NT2/D1 (cell line): ENCODE measurements around the gene DDX11.
"Not testable (repeated sequence)": the region's sequence is repeated elsewhere in the genome, so short reads cannot be mapped to it uniquely, and the experiment has no call there.

Source experiments
- DNase-seq: peaks from one replicate; pipeline ENCODE4 v3.0.0-alpha.2; 2011; ENCODE audit warnings: low read depth, low spot score
- H3K27me3 ChIP-seq: 2 replicates; pipeline ENCODE4 v1.6.0; 2011; ENCODE audit warnings: mild to moderate bottlenecking; ENCODE audit not compliant: insufficient read length, insufficient read depth
- H3K36me3 ChIP-seq: 2 replicates; pipeline ENCODE4 v1.6.1; 2011; ENCODE audit warnings: mild to moderate bottlenecking, low read length, mixed read lengths; ENCODE audit not compliant: insufficient read depth, insufficient read length
- H3K4me1 ChIP-seq: 2 replicates; pipeline ENCODE4 v1.5.1; 2011; ENCODE audit not compliant: insufficient read depth, insufficient read length
- H3K4me3 ChIP-seq: 2 replicates; pipeline ENCODE4 v1.5.1; 2011; ENCODE audit warnings: low read depth; ENCODE audit not compliant: insufficient read length
- H3K9ac ChIP-seq: 2 replicates; pipeline ENCODE4 v1.6.0; 2011; ENCODE audit warnings: low read depth; ENCODE audit not compliant: insufficient read length
- H3K9me3 ChIP-seq: 2 replicates; pipeline ENCODE4 v1.5.1; 2011; ENCODE audit warnings: mild to moderate bottlenecking, low read length; ENCODE audit not compliant: insufficient read depth
- SUZ12 ChIP-seq: IDR thresholded peaks from 2 replicates; pipeline ENCODE4 v1.6.1; 2011; ENCODE audit not compliant: insufficient read length, insufficient read depth; ENCODE audit errors: extremely low read depth
- YY1 ChIP-seq: IDR thresholded peaks from 2 replicates; pipeline ENCODE4 v1.6.1; 2011; ENCODE audit not compliant: insufficient read length, insufficient read depth
- ZNF274 ChIP-seq: IDR thresholded peaks from 2 replicates; pipeline ENCODE4 v1.6.1; 2011; ENCODE audit warnings: mild to moderate bottlenecking, low read depth, low read length

DDX11 gene

DNA sequence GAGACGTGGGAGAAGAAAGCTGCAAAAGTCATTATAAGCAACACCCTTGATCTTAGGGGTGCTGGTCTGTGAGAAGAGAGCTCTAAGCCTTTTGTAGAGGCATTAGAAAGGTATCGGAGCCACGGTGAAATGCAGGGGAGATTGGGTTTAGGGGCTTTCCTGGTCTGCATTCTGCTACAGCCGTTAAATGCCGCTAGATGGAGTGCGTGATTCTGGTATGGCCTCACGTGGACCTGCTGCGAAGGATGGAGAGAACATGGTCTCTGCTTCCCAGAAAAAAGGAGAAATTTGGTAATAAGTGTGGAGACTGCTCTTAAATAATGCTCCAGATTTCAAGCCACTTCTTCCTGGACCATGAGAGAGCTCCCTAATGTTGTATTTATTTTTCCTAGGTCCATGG is 4.3 kb downstream of the DDX11 start:
- H3K4me3 ChIP-seq, H3K9ac ChIP-seq, DNase-seq, H3K9me3 ChIP-seq, H3K4me1 ChIP-seq, H3K27me3 ChIP-seq: not testable (repeated sequence)
- peaks cover 37% of the 10 kb centered on the region for H3K36me3 ChIP-seq

DNA sequence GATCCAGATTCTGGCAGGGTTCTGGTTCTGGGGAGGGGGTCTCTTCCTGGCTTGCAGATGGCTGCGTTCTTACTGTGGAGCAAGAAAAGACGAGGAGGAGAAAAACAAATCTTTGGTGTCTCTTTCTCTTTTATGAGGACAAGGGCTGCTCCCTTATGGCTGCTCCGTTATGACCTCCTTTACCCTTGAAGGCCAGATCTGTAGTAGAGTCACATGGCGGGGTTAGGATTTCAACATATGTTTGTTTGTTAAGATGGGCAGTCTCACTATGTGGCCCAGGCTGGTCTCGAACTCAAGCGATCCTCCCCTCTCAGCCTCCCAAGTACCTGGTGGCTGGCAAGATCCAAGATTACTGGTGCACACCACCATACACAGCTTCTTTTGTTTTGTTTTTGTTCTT is 5.8 kb downstream of the DDX11 start:
- H3K36me3 ChIP-seq: peaks cover 51% of the 10 kb centered on the region
- DNase-seq, H3K4me3 ChIP-seq, H3K27me3 ChIP-seq, H3K4me1 ChIP-seq, H3K9me3 ChIP-seq, H3K9ac ChIP-seq: not testable (repeated sequence)

DNA sequence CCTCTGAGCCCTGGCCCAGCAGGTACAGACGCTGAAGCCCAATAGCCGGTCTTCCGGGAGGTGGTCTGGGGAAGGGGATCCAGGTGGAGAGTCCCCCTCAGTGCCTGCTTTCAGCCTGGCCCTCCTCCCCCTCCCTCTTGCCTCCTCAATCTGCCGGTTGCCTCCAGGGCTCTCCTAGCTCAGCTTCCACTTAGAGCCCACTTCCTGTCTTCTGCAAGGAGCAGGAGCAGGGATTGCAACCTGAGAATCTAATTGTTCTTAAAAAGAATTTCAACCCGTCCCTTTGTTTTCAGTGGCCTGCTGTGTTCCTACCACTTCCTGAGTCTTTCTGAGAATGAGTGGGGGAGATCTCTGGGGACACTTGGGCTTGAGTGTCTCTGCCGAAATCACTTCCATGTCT is 6.6 kb downstream of the DDX11 start:
- not testable (repeated sequence) for H3K9me3 ChIP-seq, H3K4me3 ChIP-seq, H3K9ac ChIP-seq, H3K27me3 ChIP-seq, H3K4me1 ChIP-seq
- peak; percentile 92 for DNase-seq
- peaks cover 59% of the 10 kb centered on the region for H3K36me3 ChIP-seq

- not testable (repeated sequence) for H3K4me3 ChIP-seq, H3K4me1 ChIP-seq
Measured at GRCh38 chr12:31081274-31081673, 7.6 kb downstream of the DDX11 start.

DNA sequence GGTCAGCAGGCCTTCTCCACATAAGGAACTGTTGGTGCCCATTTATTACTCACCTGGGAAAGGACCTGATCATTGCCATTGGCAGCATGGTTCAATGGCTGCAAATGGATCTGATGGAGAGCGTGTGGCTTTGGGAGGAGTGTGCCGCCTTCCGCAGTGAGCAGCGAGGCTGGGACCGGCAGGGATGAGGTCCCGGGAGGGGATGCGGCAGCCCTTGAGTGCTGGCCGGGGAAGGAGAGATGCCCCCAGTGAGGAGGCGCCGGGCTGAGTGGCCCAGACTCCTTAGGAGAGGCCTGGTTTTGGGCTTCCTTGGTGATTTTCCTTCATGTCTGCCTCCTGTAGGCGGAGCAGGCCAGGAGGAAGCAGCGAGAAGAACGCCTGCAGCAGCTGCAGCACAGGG is 10.6 kb downstream of the DDX11 start:
- not testable (repeated sequence) for H3K9me3 ChIP-seq

More at GRCh38 chr12:31081274-31081673, 7.6 kb downstream of the DDX11 start:
- not testable (repeated sequence) for H3K27me3 ChIP-seq, DNase-seq, H3K9ac ChIP-seq, H3K9me3 ChIP-seq
- peaks cover 65% of the 10 kb centered on the region for H3K36me3 ChIP-seq

GRCh38 chr12:31086032-31086431 is 12.4 kb downstream of the DDX11 start:
- peaks cover 83% of the 10 kb centered on the region for H3K36me3 ChIP-seq
- H3K4me3 ChIP-seq, H3K9ac ChIP-seq, DNase-seq, H3K27me3 ChIP-seq, H3K4me1 ChIP-seq, H3K9me3 ChIP-seq: not testable (repeated sequence)

More for the DNA sequence above, 10.6 kb downstream of the DDX11 start:
- H3K36me3 ChIP-seq: peaks cover 83% of the 10 kb centered on the region
- H3K4me3 ChIP-seq, H3K27me3 ChIP-seq, H3K9ac ChIP-seq, H3K4me1 ChIP-seq, DNase-seq: not testable (repeated sequence)

DNA sequence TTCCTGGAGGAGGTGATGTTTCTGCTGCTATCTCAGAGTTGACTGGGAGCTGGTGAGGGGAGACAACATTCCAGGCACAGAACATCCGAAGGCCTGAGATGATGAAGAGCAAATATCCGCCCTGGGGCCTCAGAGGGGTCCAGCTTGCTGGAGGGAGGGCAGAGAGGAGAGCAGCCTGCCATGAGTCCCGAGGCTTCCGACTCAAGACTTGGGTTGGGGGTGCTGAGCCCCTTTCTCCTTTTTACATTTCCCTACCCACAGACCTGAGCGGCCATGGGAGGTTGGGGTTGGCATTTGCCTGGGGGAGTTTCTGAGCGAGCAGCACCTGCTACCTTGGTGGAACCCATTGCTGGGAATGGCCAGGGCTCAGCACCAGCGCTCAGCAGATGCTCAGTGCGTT is 13.8 kb downstream of the DDX11 start:
- not testable (repeated sequence) for H3K4me3 ChIP-seq, H3K9ac ChIP-seq, DNase-seq, H3K27me3 ChIP-seq, H3K4me1 ChIP-seq, H3K9me3 ChIP-seq
- H3K36me3 ChIP-seq: peaks cover 84% of the 10 kb centered on the region

DNA sequence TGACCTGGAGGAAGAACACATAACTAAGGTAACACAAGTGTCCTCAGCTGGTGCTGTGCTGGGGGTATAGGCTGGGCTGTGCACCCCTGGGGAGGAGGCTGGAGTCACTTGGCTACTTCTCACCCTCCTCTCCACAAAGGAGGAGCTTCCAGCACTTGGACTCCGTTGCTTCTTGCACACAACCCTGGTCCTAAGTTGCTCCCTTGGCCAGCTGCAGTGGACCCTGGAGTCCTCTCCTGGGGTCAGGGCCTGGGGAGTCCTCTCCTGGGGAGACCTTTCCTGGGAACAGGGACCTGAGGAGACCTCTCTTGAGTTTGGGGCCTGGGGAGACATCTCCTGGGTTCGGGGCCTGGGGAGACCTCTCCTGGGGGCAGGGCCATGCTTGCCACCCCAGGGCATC is 14.3 kb downstream of the DDX11 start:
- H3K9me3 ChIP-seq, H3K4me1 ChIP-seq, H3K4me3 ChIP-seq, H3K27me3 ChIP-seq, H3K9ac ChIP-seq, DNase-seq: not testable (repeated sequence)
- peaks cover 84% of the 10 kb centered on the region for H3K36me3 ChIP-seq

DNA sequence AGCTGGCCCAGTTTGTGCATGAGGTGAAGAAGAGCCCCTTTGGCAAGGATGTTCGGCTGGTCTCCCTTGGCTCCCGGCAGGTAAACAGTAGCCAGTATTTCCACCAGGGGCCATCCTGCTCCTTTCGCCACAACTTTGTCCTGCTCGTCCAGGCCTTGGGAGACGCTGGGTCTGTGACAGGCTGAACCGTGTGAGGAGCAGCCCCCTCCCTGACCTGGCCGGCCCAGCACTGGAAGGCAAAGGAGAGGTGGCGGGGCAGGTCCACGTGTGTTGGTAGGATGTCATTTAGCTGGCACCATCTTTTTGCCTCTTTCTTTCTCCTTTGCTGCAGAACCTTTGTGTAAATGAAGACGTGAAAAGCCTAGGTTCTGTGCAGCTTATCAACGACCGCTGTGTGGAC is 15.4 kb downstream of the DDX11 start:
- H3K4me1 ChIP-seq: no peaks in the 10 kb centered on the region
- H3K36me3 ChIP-seq: peaks cover 75% of the 10 kb centered on the region
- no peak overlapping the region for H3K9ac ChIP-seq
- no peaks in the 10 kb centered on the region for H3K9me3 ChIP-seq
- H3K4me3 ChIP-seq: no peak overlapping the region
- DNase-seq: no peak
- H3K27me3 ChIP-seq: no peaks in the 10 kb centered on the region
- TF ChIP-seq ZNF274 (no peak), SUZ12 (no peak), YY1 (no peak)

DNA sequence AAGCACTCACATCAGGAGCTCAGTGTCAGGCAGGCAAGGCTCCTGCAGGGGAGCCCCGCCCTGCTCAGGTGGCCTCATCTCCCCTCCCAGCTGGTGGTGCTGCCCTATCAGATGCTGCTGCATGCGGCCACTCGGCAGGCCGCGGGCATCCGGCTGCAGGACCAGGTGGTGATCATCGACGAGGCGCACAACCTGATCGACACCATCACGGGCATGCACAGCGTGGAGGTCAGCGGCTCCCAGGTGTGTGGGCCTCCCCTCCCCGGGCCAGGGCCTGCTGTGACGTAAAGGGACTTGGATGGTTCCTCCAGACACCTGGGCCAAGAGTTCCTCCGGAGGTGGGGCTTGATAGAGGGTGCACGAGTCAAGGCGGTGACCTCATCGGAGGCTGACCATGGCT is 18.0 kb downstream of the DDX11 start:
- not testable (repeated sequence) for H3K4me3 ChIP-seq, H3K9me3 ChIP-seq, H3K9ac ChIP-seq, H3K27me3 ChIP-seq, H3K4me1 ChIP-seq, DNase-seq
- peaks cover 72% of the 10 kb centered on the region for H3K36me3 ChIP-seq

- peaks cover 70% of the 10 kb centered on the region for H3K36me3 ChIP-seq
- not testable (repeated sequence) for H3K4me1 ChIP-seq, H3K9ac ChIP-seq, H3K4me3 ChIP-seq, DNase-seq, H3K27me3 ChIP-seq, H3K9me3 ChIP-seq
Measured at GRCh38 chr12:31092718-31093117, 19.1 kb downstream of the DDX11 start.

DNA sequence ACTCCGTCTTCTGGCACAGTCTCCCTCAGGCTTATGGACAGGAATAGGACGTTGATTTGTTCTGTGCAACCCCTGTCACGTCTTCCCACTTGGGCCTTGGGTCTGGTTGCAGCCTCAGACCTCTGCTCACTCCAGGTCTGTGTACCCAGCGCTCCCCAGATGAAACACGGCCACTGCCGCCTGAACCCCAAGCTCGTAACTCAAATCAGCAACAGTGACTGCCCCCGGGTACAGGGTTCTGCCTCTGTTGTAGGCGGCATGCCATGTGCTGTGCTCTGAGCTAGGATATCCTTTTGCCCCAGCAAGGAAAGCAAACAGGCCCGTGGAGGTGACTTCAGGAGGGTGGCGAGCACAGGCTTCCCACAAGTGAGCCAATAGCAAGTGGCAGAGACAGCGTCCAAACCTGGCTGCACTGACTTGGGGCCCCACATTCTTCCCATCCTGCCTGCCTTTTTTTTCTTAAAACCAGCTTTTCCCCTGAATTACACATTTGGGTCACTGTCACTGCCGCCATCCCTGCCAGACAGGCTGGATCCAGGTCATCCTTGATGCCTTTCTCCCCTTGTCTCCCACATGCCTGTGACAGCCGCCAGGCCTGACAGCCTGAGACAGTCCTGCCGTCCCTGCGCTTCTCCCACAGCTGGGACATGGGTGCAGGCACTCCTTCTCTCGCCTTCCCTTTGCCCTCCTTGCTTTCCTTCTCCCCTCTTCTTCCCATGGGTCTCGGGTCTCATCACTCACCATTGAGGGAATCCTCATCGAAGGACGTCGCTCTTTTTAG is 21.6 kb downstream of the DDX11 start:
- not testable (repeated sequence) for H3K4me1 ChIP-seq, H3K9me3 ChIP-seq, DNase-seq, H3K27me3 ChIP-seq, H3K4me3 ChIP-seq, H3K9ac ChIP-seq
- peaks cover 58% of the 10 kb centered on the region for H3K36me3 ChIP-seq
